Stimulated activated CD8-positive, alpha-beta memory T cell treated with anti-CD3 and anti-CD28 coated beads, Interleukin-4, amount 100 ng/mL, for 24 hours (primary cell): ENCODE results near the gene FLT4.

ENCODE experiments used
- DNase-seq: peaks from one replicate; pipeline ENCODE4 v3.0.0-alpha.2; 2020; ENCODE audit warnings: low read depth

Gene FLT4

GRCh38 chr5:180592176-180592575, 57.2 kb downstream of the FLT4 start:
- no peak for DNase-seq

DNA sequence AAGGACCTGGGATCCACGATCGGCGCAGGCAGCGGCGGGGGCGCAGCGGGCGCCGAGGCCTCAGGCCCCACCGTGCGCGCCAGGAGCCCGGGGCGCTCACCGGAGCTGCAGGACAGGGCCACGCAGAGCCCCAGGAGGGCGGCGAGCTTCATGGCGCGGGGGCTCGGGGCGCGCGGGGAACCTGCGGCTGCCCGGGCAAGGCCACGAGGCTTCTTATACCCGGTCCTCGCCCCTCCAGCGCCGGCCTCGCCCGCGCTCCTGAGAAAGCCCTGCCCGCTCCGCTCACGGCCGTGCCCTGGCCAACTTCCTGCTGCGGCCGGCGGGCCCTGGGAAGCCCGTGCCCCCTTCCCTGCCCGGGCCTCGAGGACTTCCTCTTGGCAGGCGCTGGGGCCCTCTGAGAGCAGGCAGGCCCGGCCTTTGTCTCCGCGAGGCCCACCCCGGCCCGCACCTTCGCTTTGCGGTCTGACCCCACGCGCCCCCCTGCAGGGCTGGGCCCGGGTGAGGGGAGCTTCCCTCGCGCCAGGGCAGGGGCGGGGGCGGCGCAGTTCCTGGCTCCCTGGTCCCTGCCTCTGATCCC, 58.0 kb downstream of the FLT4 start, which contains the start of gene SCGB3A1:
TSS of gene SCGB3A1 (minus strand) at position 189 of the 577 bp plus-strand sequence. CDS start at position 152, 37 bp downstream.
- no peak for DNase-seq

DNA sequence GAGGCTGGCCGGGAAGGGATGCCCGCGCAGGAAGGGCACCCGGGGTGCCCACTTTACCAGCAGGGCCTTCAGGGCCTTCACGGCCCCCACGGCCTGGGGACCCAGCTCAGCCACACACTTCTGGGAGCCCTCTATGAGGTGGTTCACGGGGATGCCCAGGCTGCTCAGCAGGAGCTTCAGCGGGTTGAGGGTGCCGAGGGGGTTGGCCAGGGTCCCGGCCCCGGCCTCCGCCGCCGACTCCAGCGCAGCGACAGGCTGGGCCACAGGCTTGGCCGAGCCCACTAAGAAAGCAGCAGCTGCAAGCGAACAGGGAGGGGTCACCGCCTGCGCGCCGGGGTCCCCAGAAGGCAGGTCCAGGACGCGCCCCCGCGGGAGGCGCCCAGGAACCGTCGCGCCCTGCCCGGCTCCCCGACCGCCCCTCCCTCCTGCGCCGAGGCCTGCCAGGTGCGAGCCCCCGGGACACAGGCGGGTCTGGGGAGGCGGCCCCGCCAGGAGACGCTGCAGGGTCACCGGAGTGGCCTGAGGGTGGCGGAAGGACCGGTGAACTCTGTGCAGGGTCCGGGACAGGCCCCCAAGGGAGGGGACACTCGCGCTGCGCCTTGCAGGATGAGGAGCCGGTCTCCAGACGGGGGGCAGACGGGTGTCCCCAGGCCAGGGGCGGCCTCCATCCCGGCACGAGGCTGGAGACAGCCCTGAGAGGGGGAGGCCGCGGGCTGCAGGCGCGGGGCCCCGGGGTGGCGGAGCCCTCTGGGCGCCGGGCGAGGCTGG, 58.7 kb downstream of the FLT4 start:
- no peak for DNase-seq

- DNase-seq: no peak
Measured at GRCh38 chr5:180589771-180590542, 59.4 kb downstream of the FLT4 start.

GRCh38 chr5:180586870-180587269, 62.5 kb downstream of the FLT4 start:
- no peak for DNase-seq

DNA sequence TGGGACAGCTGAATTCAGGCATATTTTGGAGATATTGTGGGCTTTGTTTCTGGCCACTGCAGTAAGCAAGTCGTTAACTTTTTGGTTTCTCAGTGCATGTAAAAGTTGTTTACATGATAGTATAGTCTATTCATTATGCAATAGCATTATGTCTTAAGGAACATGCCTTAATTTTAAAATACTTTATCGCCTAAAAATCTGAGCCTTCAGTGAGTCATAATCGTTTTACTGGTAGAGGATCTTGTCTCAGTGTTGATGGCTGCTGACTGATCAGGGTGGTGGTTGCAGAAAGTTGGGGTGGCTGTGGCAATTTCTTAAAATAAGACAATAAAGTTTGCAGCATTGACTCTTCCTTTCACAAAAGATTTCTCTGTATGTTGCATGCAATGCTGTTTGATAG, 63.2 kb downstream of the FLT4 start:
- no peak for DNase-seq

GRCh38 chr5:180583738-180584137, 65.7 kb downstream of the FLT4 start:
- no peak for DNase-seq

- DNase-seq: no peak
Measured at GRCh38 chr5:180580681-180581080, 68.7 kb downstream of the FLT4 start.

DNA sequence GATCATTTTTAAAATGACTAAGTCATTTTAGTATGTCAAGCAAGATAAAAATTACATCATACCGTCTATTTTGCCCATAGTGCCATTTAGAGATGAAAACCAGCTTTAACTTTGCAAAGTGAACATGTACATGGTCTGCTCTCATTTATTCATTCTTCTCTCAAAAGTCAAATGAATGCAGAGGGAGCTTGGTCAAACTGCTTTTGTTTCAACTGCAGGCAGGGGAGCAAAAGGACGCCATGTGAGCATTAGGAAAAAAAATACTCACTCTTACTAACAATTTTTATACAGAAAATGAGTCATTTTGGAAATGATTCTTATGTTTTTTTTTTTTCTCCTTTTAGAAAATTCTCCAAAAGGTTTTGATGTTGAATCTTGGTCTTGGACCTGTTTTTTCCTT, 73.8 kb downstream of the FLT4 start:
- DNase-seq: no peak

GRCh38 chr5:180568914-180569313, 80.5 kb downstream of the FLT4 start:
- no peak for DNase-seq

GRCh38 chr5:180563994-180564393, 85.4 kb downstream of the FLT4 start:
- DNase-seq: no peak

GRCh38 chr5:180558232-180558631, 91.2 kb downstream of the FLT4 start:
- no peak for DNase-seq

DNA sequence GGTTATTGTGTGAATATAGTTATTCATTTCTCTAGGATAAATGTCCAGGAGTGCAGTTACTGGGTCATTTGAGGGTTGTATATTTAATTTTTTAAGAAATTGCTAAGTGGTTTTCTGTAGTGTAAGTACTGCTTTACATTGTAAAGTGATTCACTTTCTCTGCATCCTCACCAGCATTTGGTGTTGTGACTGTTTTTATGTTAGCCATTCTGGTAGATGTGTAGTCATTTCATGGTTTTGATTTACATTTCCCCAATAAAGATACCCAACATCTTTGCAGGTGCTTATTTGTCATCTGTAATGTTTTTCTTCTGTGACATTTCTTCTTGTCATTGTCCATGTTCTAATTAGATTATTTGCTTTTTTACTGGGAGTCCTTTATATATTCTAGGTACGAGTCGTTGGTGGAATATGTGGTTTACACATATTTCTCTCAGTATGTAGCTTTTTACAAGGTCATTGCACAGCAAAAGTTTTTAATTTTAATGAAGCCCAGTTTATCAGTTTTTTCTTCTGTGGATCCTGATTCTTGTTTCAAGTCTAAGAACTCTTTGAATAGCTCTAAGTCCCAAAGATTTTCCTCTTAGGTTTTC, 92.1 kb downstream of the FLT4 start:
- no peak for DNase-seq

GRCh38 chr5:180555168-180555921, 94.1 kb downstream of the FLT4 start:
- no peak for DNase-seq

DNA sequence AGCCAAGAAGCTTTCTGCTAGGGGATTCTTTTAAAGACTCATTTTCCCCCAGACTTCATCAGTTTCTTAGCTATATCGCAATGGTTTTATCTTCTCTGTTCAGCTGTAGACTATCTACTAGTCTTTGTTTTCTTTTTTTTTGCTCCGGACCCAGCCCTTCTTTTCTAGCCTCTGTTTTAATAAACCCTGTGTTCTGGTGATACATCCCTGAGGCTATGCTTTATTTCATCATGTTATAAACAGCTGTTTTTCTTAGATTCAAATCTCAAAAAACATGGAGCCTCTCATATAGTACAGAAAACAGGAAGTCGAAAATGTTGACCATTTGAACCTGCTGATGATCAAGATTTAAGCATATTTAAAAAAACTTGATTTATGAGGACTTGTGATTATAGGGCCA, 95.9 kb downstream of the FLT4 start:
- DNase-seq: no peak
